Erythroblast (primary cell): ENCODE data around the gene FBXO22.

ENCODE experiments used
- GATA1 ChIP-seq: IDR thresholded peaks from 2 replicates; pipeline ENCODE4 v1.6.1; 2011; ENCODE audit warnings: low read depth, mild to moderate bottlenecking, control low read depth, low read length, moderate library complexity
- POLR2A ChIP-seq: IDR thresholded peaks from 2 replicates; pipeline ENCODE4 v1.6.1; 2011; ENCODE audit warnings: mild to moderate bottlenecking, low read length

GRCh38 chr15:75928680-75929608 is 25.3 kb downstream of the FBXO22 start:
- TF ChIP-seq POLR2A (no peak), GATA1 (no peak)
